ENCODE data around the gene ABI3BP. TPM values are rescaled to one million over a fixed set of nuclear protein-coding genes. Genes with fewer than 3 reads are reported as not detected.

ABI3BP gene
- total and polyA plus RNA-seq, 10 of the 15 experiments (the other 5 are each of a cell fraction or from before 2014, with no cell fraction given), result 0.03 to 0.42 (median 0.11) TPM; not detected in 4

DNA sequence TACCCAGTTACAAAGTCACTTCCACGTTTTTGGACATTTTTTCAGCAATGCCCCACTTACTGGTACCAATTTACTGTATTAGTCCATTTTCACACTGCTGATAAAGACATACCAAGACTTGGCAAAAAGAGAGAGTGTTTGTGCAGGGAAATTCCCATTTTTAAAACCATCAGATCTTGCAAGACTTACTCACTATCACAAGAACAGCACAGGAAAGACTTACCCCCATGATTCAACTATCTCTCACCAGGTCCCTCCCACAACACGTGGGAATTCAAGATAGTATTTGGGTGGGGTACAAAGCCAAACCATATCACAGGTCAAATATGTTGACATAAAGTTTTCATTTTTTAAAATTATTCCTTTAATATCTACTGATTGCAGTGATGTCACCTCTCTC lies 16.2 kb upstream of the ABI3BP start:
- SMC1A ChIA-PET (ENCODE audit: uncharacterized antibody, unreplicated experiment), result no interaction called here
- Histone ChIP-seq H2AFZ (ENCODE audit: control insufficient read depth, low read depth, low read length) (no peak overlapping the region), H3K36me3 (ENCODE audit: control insufficient read depth in 2 of 2, insufficient read depth in 2 of 2, low read length in 1 of 2) (no peaks in the 10 kb centered on the region), H3K4me2 (ENCODE audit: control insufficient read depth, insufficient read depth) (no peak overlapping the region), H4K20me1 (ENCODE audit: control insufficient read depth, insufficient read depth) (no peaks in the 10 kb centered on the region), H3K9ac (ENCODE audit: control insufficient read depth, insufficient read depth, low read length) (no peak overlapping the region), H3K4me3 (no peak overlapping the region), H3K79me2 (ENCODE audit: control insufficient read depth, insufficient read depth, low read length) (no peaks in the 10 kb centered on the region), H3K27me3 (replicated peaks in 1 of 2; ENCODE audit: control insufficient read depth in 2 of 2, insufficient read depth in 2 of 2, low read length in 1 of 2) (no peaks in the 10 kb centered on the region), H3K9me3 (replicated peaks; ENCODE audit: control insufficient read depth, insufficient read depth, low read length) (no peaks in the 10 kb centered on the region), H3K27ac (ENCODE audit: control insufficient read depth, insufficient read depth) (no peak overlapping the region), H3K4me1 (ENCODE audit: control insufficient read depth, insufficient read depth, low read length) (no peaks in the 10 kb centered on the region)
- no TSS peak for BruUV-seq (replicated peaks)
- CTCF ChIA-PET, result no interaction called here
- TF ChIP-seq ZNF207 (IDR thresholded peaks at IDR 0.05; ENCODE audit: borderline replicate concordance), result no peak
- no peak for TF ChIP-seq TCF7 (IDR thresholded peaks at IDR 0.05; ENCODE audit: borderline replicate concordance)
- no peak for TF ChIP-seq CHD4 (IDR thresholded peaks at IDR 0.05)
- no peak for TF ChIP-seq LARP7 (IDR thresholded peaks at IDR 0.05)
- TF ChIP-seq EP300 (IDR thresholded peaks at IDR 0.05; ENCODE audit: borderline replicate concordance in 1 of 2, control insufficient read depth in 1 of 2, low read depth in 2 of 2, low read length in 2 of 2), result no peak
- in situ Hi-C loops (cut with MboI) (no loop called here), intact Hi-C loops (cut with micrococcal nuclease; ENCODE audit: unreplicated experiment) (no loop called here)
- RAD21 ChIA-PET (ENCODE audit: unreplicated experiment), result no interaction called here
- WGBS (ENCODE audit: insufficient coverage, insufficient replicate concordance, low lambda C conversion rate, missing lambda C conversion rate), result 4% methylated on average over 2 of the region's 2 CpGs
- no peak for FAIRE-seq
- no peak for ATAC-seq
- POLR2A ChIA-PET, result no interaction called here
- DNase-seq (ENCODE audit: low read depth, low spot score), result no peak

DNA sequence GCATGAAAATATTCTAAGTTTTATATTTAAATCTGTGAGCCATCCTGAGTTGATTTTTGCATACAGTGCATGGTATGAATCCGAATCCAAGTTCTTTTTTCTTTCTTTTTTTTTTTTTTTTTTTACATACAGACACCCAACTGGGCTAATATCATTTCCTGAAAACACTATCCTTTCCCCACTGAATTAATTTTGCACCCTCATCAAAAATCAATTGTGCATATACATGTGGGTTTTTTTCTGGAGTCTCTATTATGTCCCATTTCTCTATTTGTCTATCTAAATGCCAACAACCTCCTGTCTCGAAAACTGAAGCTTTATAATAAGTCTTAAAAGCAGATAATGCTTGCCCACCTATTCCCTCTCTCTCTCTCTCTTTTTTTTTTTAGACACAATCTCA lies 5.9 kb upstream of the ABI3BP start:
- no peaks in the 10 kb centered on the region for H3K27me3 ChIP-seq (replicated peaks in 1 of 2; ENCODE audit: control insufficient read depth in 2 of 2, insufficient read depth in 2 of 2, low read length in 1 of 2)
- ATAC-seq (no peak), DNase-seq (ENCODE audit: low read depth, low spot score) (no peak), FAIRE-seq (no peak)
- CTCF ChIA-PET, result no interaction called here
- H3K4me1 ChIP-seq (ENCODE audit: control insufficient read depth, insufficient read depth, low read length), result no peaks in the 10 kb centered on the region
- no peaks in the 10 kb centered on the region for H3K36me3 ChIP-seq (ENCODE audit: control insufficient read depth in 2 of 2, insufficient read depth in 2 of 2, low read length in 1 of 2)
- H3K27ac ChIP-seq (ENCODE audit: control insufficient read depth, insufficient read depth), result no peak overlapping the region
- no peaks in the 10 kb centered on the region for H4K20me1 ChIP-seq (ENCODE audit: control insufficient read depth, insufficient read depth)
- SMC1A ChIA-PET (ENCODE audit: uncharacterized antibody, unreplicated experiment), result interaction anchor here (0.9 kb wide), 1 partner anchor 9 kb away, joined by 3 read pairs; no protein-coding TSS in a partner anchor
- in situ Hi-C loops (cut with MboI), result no loop called here
- no peak overlapping the region for H3K4me2 ChIP-seq (ENCODE audit: control insufficient read depth, insufficient read depth)
- 0% methylated on average over 2 of the region's 2 CpGs for WGBS (ENCODE audit: insufficient coverage, insufficient replicate concordance, low lambda C conversion rate, missing lambda C conversion rate)
- H3K9ac ChIP-seq (ENCODE audit: control insufficient read depth, insufficient read depth, low read length), result no peak overlapping the region
- H3K4me3 ChIP-seq, result no peak overlapping the region
- no TSS peak for BruUV-seq (replicated peaks)
- no peak overlapping the region for H2AFZ ChIP-seq (ENCODE audit: control insufficient read depth, low read depth, low read length)
- POLR2A ChIA-PET, result no interaction called here
- H3K9me3 ChIP-seq (replicated peaks; ENCODE audit: control insufficient read depth, insufficient read depth, low read length), result no peaks in the 10 kb centered on the region
- H3K79me2 ChIP-seq (ENCODE audit: control insufficient read depth, insufficient read depth, low read length), result no peaks in the 10 kb centered on the region
- RAD21 ChIA-PET (ENCODE audit: unreplicated experiment), result no interaction called here
- TF ChIP-seq CREB1 (IDR thresholded peaks at IDR 0.05; ENCODE audit: low read depth) (no peak), HDGF (IDR thresholded peaks at IDR 0.05) (no peak), SMAD5 (IDR thresholded peaks at IDR 0.05; ENCODE audit: low read depth) (no peak)
- TF ChIP-seq, protein P1, sequence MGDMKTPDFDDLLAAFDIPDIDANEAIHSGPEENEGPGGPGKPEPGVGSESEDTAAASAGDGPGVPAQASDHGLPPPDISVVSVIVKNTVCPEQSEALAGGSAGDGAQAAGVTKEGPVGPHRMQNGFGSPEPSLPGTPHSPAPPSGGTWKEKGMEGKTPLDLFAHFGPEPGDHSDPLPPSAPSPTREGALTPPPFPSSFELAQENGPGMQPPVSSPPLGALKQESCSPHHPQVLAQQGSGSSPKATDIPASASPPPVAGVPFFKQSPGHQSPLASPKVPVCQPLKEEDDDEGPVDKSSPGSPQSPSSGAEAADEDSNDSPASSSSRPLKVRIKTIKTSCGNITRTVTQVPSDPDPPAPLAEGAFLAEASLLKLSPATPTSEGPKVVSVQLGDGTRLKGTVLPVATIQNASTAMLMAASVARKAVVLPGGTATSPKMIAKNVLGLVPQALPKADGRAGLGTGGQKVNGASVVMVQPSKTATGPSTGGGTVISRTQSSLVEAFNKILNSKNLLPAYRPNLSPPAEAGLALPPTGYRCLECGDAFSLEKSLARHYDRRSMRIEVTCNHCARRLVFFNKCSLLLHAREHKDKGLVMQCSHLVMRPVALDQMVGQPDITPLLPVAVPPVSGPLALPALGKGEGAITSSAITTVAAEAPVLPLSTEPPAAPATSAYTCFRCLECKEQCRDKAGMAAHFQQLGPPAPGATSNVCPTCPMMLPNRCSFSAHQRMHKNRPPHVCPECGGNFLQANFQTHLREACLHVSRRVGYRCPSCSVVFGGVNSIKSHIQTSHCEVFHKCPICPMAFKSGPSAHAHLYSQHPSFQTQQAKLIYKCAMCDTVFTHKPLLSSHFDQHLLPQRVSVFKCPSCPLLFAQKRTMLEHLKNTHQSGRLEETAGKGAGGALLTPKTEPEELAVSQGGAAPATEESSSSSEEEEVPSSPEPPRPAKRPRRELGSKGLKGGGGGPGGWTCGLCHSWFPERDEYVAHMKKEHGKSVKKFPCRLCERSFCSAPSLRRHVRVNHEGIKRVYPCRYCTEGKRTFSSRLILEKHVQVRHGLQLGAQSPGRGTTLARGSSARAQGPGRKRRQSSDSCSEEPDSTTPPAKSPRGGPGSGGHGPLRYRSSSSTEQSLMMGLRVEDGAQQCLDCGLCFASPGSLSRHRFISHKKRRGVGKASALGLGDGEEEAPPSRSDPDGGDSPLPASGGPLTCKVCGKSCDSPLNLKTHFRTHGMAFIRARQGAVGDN (IDR thresholded peaks at IDR 0.05), result no peak
- intact Hi-C loops (cut with micrococcal nuclease; ENCODE audit: unreplicated experiment), result no loop called here
